ENCODE measurements around the gene NDUFS5. TPM values are rescaled to one million over a fixed set of nuclear protein-coding genes. Genes with fewer than 3 reads are reported as not detected.

NDUFS5 gene
- total RNA-seq, 4 donors from 2014 or later = 428 to 631 (median 514) TPM

- H3K4me3 ChIP-seq (replicated peaks in 1 of 3) = no peak overlapping the region
- H3K9me3 ChIP-seq = no peaks in the 10 kb centered on the region
- intact Hi-C loops (cut with DNase I) = no loop called here
- no peak for TF ChIP-seq POLR2A (IDR thresholded peaks at IDR 0.05)
- TF ChIP-seq, protein P1, sequence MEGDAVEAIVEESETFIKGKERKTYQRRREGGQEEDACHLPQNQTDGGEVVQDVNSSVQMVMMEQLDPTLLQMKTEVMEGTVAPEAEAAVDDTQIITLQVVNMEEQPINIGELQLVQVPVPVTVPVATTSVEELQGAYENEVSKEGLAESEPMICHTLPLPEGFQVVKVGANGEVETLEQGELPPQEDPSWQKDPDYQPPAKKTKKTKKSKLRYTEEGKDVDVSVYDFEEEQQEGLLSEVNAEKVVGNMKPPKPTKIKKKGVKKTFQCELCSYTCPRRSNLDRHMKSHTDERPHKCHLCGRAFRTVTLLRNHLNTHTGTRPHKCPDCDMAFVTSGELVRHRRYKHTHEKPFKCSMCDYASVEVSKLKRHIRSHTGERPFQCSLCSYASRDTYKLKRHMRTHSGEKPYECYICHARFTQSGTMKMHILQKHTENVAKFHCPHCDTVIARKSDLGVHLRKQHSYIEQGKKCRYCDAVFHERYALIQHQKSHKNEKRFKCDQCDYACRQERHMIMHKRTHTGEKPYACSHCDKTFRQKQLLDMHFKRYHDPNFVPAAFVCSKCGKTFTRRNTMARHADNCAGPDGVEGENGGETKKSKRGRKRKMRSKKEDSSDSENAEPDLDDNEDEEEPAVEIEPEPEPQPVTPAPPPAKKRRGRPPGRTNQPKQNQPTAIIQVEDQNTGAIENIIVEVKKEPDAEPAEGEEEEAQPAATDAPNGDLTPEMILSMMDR (IDR thresholded peaks at IDR 0.05) = no peak
- peaks cover 11 to 20% of the 10 kb centered on the region in 2 donors for H3K4me1 ChIP-seq
- peak overlapping the region in 1 of 3 donors; percentile 10 for H3K27ac ChIP-seq
- H3K36me3 ChIP-seq = peaks cover 13 to 23% of the 10 kb centered on the region in 2 donors
- no peak for DNase-seq
- no peaks in the 10 kb centered on the region for H3K27me3 ChIP-seq
- 61 to 62% methylated on average over 4 of the region's 4 CpGs for WGBS, 2 donors
These were observed 28.9 kb upstream of the NDUFS5 start for GRCh38 chr1:38997034-38997900.

- H3K4me3 ChIP-seq (replicated peaks in 1 of 3) = no peak overlapping the region
- no peaks in the 10 kb centered on the region for H3K27me3 ChIP-seq
- H3K27ac ChIP-seq = peak overlapping the region in 1 of 3 donors; percentile 10
- H3K4me1 ChIP-seq = peaks cover 11 to 15% of the 10 kb centered on the region in 2 donors
- 49 to 63% methylated on average over 3 of the region's 3 CpGs for WGBS, 2 donors
- no peak for DNase-seq
- TF ChIP-seq, protein P1 (IDR thresholded peaks at IDR 0.05) = no peak
- no peak for TF ChIP-seq POLR2A (IDR thresholded peaks at IDR 0.05)
- H3K9me3 ChIP-seq = no peaks in the 10 kb centered on the region
- intact Hi-C loops (cut with DNase I) = no loop called here
- H3K36me3 ChIP-seq = peaks cover 19 to 29% of the 10 kb centered on the region in 2 donors
These were observed 28.3 kb upstream of the NDUFS5 start for GRCh38 chr1:38997901-38998190.

- no peak for TF ChIP-seq POLR2A (IDR thresholded peaks at IDR 0.05)
- TF ChIP-seq, protein P1 (IDR thresholded peaks at IDR 0.05) = no peak
- H3K9me3 ChIP-seq = no peaks in the 10 kb centered on the region
- no peak overlapping the region for H3K27ac ChIP-seq
- H3K4me1 ChIP-seq = peaks cover 9 to 11% of the 10 kb centered on the region in 2 donors
- WGBS, 2 donors = 87 to 90% methylated on average over 5 of the region's 5 CpGs
- intact Hi-C loops (cut with DNase I) = no loop called here
- peaks cover 57 to 68% of the 10 kb centered on the region in 2 donors for H3K36me3 ChIP-seq
- H3K27me3 ChIP-seq = no peaks in the 10 kb centered on the region
- no peak overlapping the region for H3K4me3 ChIP-seq (replicated peaks in 1 of 3)
- no peak for DNase-seq
These were observed 24.4 kb upstream of the NDUFS5 start for GRCh38 chr1:39001516-39002421.

DNA sequence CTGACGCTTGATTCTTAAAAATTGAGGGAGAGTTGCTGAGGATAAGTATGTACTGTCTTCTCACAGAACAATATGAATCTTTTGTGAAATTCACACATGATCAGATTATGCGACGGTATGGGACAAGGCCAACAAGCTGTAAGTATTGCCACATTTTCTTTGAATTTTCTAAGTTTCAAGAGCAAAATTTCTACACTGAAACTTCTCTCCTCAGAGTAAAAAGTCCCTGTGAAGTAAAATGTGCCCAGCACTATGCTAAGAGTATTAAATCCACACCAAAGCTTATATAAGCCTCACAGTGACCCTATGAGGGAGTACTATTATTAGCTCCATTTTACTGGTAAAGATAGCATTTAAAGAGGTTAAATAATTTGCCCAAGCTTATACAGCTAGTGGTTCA lies 22.9 kb upstream of the NDUFS5 start:
- TF ChIP-seq, protein P1 (IDR thresholded peaks at IDR 0.05) = no peak
- TF ChIP-seq POLR2A (IDR thresholded peaks at IDR 0.05) = no peak
- H3K4me3 ChIP-seq (replicated peaks in 1 of 3) = no peak overlapping the region
- peaks cover 62 to 78% of the 10 kb centered on the region in 2 donors for H3K36me3 ChIP-seq
- H3K4me1 ChIP-seq = no peaks in the 10 kb centered on the region
- DNase-seq = no peak
- no peaks in the 10 kb centered on the region for H3K9me3 ChIP-seq
- H3K27me3 ChIP-seq = no peaks in the 10 kb centered on the region
- H3K27ac ChIP-seq = no peak overlapping the region
- 80% methylated on average over 3 of the region's 3 CpGs for WGBS, 2 donors
- intact Hi-C loops (cut with DNase I) = no loop called here
